UCSD-AML1 (cell line): Measurements from ENCODE around the gene SFN.
"Not testable (repeated sequence)": the region's sequence is repeated elsewhere in the genome, so short reads cannot be mapped to it uniquely, and the experiment has no call there.

Experiments
- DNase-seq: peaks from one replicate; lab custom pipeline; 2025; ENCODE audit not compliant: unreplicated experiment; lab: John Stamatoyannopoulos, UW

SFN gene

GRCh38 chr1:26861889-26862378 is 1.0 kb upstream of the SFN start:
- no peak for DNase-seq

DNA sequence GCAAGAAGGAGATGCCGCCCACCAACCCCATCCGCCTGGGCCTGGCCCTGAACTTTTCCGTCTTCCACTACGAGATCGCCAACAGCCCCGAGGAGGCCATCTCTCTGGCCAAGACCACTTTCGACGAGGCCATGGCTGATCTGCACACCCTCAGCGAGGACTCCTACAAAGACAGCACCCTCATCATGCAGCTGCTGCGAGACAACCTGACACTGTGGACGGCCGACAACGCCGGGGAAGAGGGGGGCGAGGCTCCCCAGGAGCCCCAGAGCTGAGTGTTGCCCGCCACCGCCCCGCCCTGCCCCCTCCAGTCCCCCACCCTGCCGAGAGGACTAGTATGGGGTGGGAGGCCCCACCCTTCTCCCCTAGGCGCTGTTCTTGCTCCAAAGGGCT is 732 bp downstream of the SFN start:
- DNase-seq = no peak

- DNase-seq = peak; percentile 96
Observed at GRCh38 chr1:26864610-26865480, 1.9 kb downstream of the SFN start.

GRCh38 chr1:26873097-26873496 is 10.1 kb downstream of the SFN start:
- not testable (repeated sequence) for DNase-seq

DNA sequence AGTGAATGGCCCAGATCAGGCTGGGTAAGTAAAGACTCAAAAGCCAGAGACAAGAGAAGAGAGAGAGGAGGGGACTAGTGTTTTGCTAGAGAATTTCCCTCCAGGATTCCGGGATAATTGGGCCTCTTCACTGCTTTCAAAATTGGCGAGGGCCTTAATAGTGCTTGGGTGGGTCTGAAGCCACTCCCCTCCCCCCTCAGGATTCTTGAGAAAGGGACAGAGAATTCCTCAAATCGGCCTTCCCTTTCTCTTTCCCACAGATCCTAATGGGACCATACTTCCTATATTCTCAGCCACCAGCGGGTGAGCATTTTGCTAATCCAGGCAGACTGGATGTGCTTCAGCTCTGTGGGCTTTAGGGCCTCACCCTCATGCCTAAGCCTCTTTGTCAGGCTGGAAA is 11.9 kb downstream of the SFN start:
- DNase-seq = no peak

- no peak for DNase-seq
Observed at GRCh38 chr1:26877326-26877725, 14.4 kb downstream of the SFN start.

DNA sequence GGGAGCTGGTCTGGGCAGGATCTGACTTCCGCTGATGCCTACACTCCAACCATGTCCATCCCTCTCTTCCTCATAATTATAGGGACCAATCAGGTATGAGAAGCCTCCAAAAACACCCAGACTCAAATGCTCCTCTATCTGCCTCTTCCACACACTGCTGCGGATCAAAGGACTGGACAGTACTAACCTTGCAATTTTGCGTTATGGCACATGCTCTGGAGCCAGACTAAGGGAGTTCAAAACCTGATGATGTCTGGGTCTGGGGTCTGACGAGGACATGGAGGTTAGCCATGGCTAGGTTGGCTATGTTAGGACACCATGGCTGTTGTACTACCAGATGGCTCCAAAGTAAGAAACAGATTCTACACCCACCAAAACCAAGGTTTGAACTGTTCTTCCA is 16.8 kb downstream of the SFN start:
- no peak for DNase-seq

DNA sequence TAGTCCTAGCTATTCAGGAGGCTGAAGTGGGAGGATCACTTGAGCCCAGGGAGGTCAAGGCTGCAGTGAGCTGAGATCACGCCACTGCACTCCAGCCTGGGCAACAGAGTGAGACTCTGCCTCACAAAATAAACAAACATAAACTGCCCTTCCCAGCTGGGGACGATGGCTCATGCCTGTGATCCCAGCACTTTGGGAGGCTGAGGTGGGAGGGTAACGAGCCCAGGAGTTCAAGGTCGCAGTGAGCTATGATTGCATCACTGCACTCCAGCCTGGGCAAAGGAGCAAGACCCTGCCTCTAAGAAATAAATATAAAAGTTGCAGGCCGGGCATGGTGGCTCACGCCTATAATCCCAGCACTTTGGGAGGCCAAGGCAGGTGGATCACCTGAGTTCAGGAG is 18.7 kb downstream of the SFN start:
- DNase-seq = not testable (repeated sequence)

DNA sequence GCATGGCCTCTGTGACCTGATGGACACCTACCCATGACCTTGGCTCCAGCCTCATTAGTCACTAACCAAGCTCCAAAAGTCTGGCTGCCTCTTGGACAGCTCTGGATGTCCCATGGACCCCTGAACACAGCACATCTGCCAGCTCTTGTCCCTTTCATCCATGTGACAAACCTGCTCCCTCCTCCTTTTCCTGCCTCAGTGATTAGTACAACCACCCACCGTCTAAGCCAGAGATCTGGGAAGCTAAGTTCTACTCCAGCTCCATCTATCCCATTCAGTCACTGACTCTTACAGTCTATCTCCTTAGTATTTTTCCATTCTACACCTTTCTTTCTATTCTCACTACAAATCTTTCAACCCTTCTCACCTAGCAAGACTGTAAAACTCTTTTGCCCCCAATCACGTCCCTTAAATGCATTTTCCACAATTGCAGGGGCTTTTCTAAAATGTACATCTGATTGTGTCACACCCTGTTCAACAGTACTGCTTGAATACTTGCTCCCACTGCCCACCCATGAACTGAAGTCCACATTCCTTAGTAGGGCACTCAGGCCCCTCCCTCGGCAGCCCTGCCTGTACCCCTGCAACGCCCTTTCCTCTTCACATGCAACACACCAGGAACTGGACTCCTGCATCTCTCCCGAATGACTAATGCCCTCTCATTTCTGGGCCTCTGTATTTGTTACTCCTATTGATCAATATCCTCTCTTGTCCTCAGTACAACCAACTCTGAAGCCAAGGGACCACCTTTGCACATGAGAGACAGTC is 19.9 kb downstream of the SFN start:
- no peak for DNase-seq

DNA sequence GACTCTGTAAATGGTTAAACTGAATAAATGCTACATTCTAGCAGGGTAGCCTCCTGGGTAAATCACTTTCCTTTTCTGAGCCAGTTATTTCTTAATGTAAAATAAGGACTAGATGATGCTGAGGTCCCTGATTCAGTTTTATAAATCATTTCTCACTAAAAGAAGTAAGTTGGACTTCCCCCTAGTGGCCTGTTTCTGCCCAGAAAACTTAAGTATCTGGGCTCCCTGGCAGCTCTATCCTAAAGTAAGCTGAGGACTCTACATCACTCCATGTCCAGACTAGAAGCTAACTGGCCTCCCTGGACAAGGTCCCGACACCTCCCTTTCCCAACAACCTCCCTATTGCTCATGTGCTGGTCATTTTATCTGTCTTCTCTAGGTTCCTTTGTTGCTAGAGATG is 24.2 kb downstream of the SFN start:
- no peak for DNase-seq

GRCh38 chr1:26888231-26888630 is 25.3 kb downstream of the SFN start:
- no peak for DNase-seq

DNA sequence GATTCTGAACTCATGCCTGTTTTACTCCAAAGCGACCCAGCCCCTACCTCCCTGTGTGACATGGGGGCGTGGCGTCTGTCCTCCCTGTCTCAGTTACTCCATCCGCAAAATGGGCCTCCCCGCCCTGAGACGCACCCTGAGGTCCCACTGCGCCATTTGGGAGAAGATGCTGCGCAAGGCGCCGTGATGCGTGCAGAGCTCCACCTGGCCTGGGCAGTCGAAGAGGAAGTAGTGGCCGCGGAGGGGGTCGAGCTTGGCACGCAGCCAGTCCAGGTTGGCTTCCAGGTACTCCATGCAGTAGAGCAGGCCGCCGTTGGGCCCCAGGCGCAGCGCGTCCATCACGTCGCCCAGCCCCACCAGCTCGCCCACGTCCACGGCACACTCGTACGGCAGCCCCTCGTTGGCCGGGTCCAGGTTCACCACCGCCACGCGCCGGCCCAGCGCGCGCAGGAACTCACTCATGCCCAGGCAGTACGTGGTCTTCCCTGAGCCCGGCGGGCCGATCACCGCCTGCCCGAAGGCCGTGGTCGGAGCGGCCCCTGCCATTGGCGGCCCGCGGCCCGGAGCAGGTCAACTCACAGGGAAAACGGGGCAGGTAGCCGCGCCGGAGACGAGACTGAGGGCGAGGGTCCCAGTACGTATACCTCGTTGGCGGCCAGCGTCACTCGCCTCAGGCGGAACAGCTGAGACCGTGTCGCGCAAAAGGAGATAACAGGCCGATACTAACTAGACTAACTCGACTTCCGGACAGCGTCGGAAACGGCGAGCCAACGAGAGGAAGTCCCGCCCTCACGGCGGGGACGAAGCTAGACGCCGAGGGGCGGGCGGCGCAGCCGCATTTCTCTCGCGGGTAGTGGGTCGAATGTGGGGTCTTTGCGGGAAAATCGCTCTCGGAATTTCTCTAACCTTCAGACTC is 26.9 kb downstream of the SFN start, which contains the start of gene GPN2:
Gene GPN2 (minus strand): TSS at position 733 of the 916 bp plus-strand sequence. CDS start 187 bp downstream, at position 546.
- peak; percentile 80 for DNase-seq

- DNase-seq = no peak
Observed at GRCh38 chr1:26890467-26890796, 27.5 kb downstream of the SFN start.

DNA sequence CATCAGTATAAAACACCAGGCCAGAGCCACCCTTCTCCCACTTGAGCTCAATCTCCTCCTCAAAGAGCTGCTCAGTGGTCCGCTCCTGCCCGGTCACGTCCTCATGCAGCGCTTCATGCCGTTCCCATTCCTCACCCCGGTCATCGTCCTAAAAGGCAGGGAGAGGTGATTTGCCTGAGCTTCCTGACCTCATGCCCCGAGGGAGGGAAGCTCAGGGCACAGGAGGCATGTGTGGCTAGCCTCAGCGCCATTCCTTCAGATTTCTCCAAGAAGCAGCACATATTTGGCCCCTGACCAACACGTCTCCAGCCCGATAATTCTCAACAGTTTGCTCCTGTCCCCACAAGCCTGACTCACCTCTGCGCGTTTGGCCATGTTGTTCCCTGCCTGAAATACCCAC is 31.3 kb downstream of the SFN start:
- no peak for DNase-seq

DNA sequence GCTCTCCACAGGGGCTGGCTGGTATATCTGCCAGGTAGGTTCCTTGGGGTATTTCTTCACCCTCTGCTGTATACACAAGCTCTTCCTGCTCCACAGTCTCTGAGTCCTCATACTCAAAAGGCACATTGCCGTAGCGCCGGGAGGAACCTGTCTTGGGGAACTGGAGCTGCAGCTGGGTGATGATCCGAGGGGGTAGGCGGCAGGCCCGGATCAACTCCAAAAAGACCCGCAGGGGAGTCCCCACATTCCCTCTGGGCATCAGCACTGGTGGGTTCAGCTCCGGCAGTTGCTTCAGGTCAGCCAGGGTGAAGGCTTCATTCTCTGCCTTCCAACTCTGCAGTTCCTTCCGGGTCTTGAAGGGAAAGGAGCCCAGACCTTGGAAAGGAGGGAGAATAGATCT is 34.4 kb downstream of the SFN start:
- DNase-seq = no peak

GRCh38 chr1:26900001-26900814 is 37.3 kb downstream of the SFN start, which contains the start of gene GPATCH3:
Gene GPATCH3, minus strand, starts transcription at chr1:26900467. Its CDS starts 25 bp downstream, at chr1:26900442.
- peak; percentile 82 for DNase-seq

DNA sequence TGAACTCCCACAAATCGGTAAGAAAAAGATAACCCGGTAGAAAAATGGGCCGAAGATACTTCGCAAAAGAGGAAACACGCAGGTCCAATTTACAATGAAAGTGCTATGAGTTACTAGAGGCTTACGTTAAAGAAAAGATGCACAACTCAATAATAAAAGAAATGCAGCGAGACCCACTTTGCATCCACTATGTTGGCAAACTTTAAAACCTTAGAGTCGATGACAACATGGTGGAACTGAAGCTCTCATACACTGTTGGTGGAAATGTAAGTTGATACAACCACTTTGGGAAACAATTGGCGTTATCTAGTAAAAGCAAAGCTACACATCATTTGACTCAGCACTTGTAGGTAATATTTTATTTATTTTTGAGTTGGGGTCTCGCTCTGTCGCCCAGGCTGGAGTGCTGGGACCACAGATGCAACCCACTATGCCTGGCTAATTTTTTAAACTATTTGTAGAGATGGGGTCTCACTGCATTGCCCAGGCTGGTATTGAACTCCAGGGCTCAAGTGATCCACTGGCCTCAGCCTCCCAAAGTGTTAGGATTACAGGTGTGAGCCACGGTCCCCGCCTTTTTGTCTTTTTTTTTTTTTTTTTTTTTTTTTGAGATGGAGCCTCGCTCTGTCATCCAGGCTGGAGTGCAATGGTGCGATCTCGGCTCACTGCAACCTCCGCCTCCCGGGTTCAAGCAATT is 38.0 kb downstream of the SFN start:
- no peak for DNase-seq

DNA sequence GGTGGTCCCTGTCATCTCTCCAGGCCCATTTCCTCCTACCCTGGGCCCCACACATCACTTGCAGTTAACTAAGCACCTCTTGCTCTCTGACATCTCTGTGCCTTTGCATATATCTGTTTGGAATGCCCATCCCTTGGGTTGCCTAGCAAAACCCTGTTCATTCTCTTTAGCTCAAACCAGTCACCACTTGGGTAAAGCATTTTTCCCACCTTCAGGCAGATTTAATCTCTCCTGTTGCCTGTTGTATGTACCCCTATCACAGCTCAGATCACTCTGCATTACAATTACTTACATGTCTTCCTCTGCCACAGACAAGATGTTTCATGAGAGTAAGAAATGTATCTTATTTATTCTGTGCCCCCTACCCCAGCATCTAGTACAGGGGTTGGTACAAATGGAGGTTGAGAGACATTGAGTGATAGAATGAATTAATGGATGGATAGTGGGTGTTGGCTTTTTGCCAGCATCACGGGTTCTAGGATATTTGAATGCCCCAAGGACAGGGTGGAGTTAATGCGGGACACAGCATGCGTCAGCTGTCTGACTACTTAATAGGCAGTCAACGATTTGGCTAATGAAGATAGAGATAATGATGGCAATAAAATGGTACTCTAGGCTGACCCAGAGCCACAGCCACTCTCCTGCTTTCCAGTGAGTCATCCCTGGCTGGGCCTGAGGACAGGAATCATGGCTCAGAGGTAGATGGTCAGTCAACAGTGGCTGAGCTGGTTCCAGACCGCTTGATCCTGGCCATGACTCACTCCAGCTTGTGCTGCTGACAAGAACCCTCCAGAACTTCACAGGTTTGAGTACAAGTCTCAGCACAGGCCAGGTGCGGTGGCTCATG is 44.3 kb downstream of the SFN start:
- DNase-seq = no peak

DNA sequence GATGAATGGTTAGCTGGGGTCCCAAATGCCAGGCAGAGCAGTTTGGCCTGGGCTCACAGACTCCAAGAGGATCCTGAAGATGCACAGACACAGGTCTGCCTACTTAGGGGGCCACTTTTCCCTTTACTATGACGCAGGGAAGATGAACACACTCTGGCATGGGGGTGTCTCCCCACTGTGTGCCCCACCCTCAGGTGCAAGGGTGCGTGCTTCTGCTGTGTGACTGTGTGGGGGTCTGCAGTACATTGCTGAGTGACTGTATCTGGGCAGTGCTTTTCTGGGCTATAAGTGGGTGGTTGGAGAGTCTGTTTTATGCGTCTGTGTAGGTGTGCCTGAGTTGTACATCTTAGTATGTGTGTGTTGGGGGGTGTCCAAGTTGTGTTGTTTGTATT is 47.0 kb downstream of the SFN start:
- no peak for DNase-seq
